Measurements from ENCODE around the gene WDPCP.
A peak's percentile ranks its signal among the peaks of the same experiment; 100 is the strongest.
"Not testable (repeated sequence)": the region's sequence is repeated elsewhere in the genome, so short reads cannot be mapped to it uniquely, and the experiment has no call there.

Gene WDPCP

DNA sequence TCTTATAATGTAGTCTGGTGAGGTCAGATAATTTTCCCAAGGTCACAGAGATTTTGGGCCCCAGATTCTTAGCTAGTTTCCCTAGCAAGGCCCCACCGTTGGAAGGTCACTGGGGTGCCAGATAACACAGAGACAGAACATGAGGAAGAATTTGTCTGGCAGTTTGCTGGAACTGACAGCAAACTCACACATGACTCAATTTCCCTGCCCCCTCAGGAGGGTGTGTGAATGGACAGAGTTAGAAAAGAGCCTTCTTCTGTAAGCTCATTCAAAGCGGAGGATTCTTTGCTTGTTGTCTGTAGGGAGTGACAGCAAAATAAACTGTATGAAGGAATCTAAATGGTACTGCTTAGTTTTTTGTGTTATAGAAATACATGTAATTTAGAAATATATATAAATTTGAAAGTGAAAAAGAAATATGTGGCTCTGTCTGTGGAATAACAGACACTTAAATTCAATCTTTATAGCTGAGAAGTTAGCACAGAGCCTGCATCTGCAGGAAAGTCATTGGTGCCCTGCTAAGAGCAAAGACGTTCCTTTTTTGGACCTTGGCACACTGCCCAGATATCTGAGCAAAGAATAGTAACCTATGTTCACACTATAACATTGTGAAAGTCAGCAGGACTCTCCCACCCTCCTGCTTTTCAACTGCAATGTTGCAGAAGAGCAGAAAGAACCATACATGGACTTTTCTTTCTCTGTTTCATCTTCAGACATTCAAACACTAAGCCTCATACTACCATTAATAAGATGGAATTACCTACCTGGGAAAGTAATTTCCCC, 2.5 kb upstream of the WDPCP start:
- DNase-seq (ENCODE audit: low spot score) = no peak

DNA sequence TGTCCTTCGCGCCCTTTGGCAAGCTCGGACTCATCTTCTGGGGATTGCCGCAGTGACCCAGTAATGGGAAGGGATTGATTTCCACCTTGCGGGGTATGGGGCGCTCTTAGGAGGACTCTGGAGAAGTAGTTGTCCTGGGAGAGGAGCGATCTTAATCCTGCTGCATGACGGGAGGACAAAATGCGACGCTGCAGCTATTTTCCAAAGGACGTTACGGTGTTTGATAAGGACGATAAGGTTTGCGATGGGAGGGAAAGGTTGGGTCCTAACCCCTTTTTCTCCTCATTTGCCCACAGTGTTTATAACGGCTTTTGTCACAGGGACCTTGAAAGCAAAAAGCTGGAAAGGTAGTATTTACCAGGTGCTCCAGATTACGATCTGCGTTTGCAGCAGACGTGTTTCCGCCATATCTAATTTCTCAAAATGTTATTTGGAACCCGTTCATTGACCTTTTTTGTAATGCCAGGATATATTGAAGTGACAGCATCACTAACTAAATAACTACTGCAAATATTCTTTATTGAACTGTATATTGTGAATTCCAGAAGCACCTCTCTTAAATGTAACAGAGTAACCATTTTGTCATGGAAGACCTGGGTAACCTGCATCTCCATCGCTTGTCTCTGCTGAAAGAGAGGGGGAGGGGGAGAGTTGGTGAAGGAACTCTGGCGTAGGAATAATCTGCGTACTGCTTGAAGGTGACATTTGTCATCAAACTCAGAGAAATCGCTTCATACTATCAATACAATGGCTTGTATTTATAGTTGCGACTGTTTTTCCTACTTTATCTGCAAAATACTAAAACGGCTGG, 1.1 kb upstream of the WDPCP start:
- DNase-seq (ENCODE audit: low spot score) = peak; percentile 10

DNA sequence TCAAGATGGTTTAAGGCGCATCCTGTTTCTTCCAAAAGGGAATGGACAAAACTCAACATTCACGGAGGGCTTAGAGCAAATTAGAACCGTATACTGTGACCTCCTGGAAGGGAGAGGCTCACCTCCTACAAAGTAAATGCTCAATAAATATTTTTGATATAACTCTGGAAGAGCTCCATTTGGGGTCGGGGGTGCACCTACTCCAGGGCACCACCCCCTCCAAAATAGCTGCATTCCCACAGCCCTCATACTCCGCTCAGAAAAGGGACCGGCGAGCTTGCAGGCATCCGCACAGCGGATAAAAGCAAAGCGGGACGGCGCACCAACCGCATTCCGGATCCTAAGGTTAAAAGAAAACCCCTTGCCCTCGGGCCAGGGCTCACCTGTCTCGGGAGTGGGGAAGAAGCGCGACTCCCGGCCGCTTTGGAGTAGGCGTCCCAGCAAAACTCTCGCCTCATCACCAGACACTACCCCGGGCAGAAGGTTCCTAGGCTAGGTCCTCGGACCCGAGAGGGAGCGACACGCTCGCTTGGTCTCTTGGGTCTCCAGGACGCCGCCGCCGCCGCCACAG, 378 bp downstream of the WDPCP start:
- DNase-seq (ENCODE audit: low spot score) = peak; percentile 11

DNA sequence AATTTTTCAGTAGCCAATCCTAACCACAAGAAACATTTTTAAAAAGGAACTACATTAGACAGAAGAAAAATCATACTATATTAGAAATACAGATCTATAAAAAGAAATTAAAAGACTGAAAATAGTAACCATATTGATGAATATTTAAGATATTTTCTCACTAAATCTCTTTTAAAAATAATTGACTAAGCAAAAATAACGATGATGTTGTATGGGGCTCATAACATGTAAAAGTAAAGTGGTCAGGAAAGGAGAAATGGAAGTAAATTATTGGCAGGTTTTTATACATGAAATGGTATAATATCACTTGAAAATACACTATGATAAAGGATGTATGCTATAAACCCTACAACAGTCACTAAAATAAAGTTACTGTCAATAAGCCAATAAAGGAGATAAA, 5.4 kb downstream of the WDPCP start:
- no peak for DNase-seq (ENCODE audit: low spot score)

DNA sequence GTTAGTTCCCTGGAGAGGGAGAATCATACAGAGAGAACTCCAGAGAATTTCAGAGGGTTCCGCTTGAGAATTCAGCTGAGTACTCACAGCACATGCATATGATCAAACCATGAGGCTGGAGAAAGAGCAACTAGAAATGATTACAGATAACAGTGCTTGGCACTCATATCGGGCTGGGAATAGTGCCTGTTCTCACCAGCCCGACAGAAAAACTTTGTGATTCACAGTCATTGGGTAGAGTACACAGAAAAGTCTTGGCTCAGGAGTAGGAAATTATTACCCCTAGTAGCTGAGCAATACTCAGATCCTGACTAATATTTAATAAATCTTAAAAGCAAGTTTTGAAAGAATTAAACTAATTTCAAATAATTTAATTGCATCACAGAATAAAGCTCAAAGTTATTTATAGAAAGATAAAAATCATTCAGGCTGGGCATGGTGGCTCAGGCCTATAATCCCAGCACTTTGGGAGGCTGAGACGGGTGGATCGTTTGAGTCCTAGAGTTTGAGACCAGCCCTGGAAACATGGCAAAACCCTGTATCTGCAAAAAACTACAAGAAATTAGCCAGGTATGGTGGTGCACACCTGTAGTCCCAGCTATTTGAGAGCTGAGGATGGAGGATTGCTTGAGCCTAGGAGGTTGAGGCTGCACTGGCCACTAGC, 6.8 kb downstream of the WDPCP start:
- DNase-seq (ENCODE audit: low spot score) = no peak

DNA sequence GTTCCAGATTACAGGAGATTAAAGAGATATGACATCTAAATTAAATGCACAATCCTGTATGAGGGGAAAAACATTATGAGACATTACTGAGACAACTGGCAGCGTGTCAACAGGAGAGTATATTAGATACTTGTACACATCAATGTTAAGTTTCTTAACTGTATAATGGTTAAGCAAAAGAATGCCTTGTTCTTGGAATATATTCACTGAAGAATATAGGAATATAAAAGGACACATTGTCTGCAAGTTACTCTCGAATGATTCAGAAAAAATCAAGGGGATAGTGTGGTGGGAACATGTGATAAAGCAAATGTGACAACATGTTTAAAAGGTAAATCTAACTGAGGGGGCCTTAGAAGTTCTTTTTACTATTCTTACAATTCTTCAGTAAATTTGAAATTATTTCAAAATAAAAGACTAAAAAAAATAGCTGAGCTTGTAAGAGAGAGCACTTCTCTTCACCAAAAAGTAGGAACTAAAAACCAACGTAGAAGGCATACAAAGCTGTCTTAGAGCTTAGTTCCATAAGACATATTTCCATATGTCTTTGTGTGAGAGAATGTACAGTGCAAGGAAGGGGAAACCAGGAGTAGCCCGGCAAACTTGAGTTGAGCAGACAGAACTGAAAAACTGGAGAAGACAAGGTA, 7.5 kb downstream of the WDPCP start:
- DNase-seq (ENCODE audit: low spot score) = no peak

DNA sequence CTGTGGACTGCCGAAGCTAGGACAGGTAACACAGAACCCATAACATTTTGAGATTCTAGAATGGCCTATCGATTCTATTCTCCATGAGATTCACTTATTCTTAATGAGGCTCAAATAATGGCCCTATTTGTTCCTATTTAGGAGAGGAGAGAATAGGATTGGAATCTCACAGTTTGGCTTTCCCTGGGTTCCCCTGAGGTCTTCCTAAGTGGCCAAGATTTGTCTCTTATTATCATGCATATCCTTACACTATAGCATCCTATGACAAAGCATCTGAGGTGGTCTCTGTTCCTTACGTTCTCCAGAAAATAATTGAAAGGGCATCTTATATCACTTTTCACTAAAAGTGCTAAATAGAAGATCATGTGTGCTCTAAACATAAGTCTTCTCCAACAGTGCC, 9.5 kb downstream of the WDPCP start:
- DNase-seq (ENCODE audit: low spot score) = no peak

DNA sequence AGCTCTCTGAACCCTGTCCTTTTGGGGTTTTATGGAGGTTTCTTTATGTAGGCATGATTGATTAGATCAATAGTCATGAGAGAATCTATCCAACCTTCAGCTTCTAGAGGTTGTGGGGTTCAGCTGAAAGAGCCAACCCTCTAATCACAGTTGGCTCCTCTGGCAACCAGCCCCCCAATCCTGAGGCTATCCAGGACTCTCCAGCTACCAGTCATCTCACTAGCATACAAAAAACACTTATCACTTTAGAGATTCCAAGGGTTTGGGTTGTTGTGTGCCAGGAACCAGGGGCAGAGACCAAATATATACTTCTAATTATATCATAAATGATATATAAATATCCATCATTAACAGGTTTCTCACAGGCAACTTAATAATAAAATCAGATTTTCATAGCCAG, 11.7 kb downstream of the WDPCP start:
- DNase-seq (ENCODE audit: low spot score) = no peak

DNA sequence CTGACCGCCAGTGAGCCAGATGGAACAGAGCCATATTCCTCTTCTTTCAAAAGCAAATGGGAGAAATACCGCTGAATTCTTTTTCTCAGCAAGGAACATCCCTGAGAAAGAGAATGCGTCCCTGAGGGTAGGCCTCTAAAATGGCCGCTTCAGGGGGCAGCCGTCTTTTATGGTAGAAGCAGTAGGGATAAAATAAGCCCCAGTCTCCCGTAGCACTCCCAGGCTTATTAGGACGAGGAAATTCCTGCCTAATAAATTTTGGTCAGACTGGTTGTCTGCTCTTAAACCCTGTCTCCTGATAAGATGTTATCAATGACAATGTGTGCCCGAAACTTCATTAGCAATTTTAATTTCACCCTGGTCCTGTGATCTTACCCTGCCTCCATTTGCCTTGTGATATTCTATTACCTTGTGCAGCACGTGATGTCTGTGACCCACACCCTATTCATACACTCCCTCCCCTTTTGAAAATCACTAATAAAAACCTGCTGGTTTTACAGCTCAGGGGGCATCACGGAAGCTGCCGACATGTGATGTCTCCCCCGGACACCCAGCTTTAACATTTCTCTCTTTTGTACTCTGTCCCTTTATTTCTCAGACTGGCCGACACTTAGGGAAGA, 14.4 kb downstream of the WDPCP start:
- not testable (repeated sequence) for DNase-seq (ENCODE audit: low spot score)

DNA sequence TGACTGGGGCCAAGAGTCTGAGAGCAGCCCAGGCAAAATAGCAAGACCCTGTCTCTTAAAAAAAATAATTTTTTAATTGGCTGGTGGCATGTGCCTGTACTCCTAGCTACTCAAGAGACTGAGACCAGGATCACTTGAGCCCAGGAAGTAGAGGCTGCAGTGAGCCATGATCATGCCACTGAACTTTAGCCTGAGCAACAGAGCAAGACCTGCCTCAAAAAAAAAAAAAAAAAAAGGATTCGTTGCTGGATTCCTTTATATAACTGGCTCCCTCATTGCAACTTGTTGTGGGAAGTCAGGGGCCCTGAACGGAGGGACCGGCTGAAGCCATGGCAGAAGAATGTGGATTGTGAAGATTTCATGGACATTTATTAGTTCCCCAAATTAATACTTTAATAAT, 15.3 kb downstream of the WDPCP start:
- DNase-seq (ENCODE audit: low spot score) = not testable (repeated sequence)

DNA sequence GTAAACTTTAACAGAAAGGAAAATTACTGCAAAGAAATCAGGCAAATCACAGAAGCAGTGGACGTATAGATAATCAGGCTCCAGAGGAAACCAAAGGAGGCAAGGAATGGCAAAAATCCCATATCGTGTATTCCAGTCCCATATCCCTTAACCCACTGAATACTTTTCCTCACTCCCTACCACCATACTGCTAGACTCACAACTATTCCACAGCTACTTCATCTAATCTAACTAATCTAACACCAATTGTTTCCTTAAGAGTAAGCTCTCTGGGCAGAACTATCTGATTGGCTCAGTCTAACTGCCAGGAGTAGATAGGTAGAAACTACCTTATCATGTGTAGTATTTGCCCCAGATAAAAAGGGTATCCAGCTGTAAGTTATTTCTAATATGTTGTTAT, 16.3 kb downstream of the WDPCP start:
- DNase-seq (ENCODE audit: low spot score) = no peak

DNA sequence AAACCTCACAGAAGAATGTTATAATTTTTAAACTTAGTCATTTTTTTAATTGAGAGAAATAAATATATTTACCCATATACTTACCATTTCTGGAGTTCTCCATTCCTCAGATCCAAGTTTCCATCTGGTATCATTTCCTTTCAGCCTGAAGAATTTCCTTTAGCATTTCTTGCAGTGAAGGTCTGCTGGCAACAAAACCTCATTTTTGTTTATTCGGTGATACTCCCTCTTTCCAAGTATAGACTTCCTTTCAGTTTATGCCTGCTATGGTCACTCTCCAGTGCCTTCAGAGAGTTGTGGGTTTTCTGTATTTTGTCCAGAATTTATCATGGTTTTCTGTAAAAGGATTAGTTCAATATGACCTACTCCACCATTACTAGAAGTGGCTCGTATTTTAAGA, 17.0 kb downstream of the WDPCP start:
- no peak for DNase-seq (ENCODE audit: low spot score)

DNA sequence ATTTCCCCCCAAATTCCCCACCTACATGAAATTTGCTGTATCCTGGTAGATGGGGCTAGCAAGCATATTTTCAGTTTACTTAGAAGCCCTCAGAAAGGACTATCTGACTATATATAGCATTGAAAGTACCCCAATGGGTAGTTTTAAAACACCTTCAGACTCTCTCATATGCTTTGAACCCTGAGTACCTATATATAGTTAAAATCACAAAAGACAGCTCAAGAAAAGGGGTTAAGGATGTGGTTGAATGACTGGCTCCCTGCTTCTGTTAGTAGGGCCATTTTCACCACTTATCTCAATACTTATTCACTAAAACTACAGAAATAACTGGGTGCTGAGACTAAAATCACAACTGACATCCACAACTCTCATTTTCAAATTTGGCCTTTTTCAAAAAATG, 18.5 kb downstream of the WDPCP start:
- no peak for DNase-seq (ENCODE audit: low spot score)

DNA sequence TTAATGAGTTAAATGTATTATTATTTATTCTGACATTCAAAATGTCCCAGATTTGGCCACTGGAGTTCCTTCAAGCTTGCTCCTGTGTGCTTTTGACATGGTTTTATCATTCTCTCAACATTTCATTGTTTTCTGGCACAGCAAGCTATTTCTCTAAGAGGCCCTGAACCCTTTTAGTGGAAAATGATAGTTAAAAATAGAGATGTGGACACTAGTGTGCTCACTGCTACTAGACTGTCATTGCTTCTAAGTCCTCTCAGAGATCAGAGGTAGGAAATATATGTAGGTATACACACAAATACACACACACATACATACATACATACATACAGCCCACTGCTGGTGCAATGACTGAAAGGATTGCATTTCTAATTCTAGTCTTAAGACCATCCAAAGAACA, 25.5 kb downstream of the WDPCP start:
- DNase-seq (ENCODE audit: low spot score) = no peak

DNA sequence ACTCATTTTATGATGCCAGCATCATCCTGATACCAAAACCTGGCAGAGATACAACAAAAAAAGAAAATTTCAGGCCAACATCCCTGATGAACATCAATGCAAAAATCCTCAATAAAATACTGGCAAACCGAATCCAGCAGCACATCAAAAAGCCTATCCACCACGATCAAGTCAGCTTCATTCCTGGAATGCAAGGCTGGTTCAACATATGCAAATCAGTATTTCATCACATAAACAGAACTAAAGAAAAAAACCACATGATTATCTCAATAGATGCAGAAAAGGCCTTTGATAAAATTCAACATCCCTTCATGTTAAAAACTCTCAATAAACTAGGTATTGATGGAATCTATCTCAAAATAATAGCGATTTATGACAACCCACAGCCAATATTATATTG, 29.4 kb downstream of the WDPCP start:
- DNase-seq (ENCODE audit: low spot score) = not testable (repeated sequence)

DNA sequence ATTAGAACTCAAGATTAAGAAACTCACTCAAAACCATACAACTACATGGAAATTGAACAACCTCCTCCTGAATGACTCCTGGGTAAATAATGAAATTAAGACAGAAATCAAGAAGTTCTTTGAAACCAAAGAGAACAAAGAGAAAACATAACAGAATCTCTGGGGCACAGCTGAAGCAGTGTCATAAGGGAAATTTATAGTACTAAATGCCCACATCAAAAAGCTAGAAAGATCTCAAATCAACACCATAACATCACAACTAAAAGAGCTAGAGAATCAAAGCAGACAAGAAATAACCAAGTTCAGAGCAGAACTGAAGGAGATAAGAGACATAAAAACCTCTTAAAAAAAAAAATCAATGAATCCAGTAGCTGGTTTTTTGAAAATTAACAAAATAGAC, 30.5 kb downstream of the WDPCP start:
- DNase-seq (ENCODE audit: low spot score) = not testable (repeated sequence)

DNA sequence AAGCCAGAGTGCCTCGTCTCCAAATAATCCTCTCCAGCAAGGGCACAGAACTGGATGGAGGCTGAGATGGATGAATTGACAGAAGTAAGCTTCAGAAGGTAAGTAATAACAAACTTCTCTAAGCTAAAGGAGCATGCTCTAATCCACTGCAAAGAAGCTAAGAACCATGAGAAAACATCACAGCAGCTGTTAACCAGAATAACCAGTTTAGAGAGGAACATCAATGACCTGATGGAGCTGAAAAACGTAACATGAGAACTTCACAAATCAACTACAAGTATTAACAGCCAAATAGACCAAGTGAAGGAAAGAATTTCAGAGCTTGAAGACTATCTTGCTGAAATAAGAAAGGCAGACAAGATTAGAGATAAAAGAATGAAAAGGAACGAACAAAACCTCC, 32.3 kb downstream of the WDPCP start:
- no peak for DNase-seq (ENCODE audit: low spot score)

DNA sequence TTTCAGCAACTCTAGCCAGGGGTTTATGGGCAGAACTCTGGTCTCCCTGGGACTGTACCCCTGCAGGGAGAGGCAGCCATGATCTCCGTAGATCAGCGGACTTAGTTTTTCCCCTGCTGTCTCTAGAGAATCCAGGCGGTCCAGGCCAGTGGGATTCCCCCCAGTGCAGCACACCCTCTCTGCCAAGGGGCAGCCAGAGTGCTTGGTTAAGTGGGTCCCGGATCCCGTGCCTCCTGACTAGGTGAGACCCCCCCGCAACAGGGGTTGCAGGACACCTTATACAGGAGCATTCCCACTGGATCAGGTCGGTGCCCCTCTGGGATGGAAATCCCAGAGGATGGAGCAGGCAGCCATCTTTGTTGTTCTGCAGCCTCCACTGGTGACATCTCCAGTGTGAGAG, 33.0 kb downstream of the WDPCP start:
- DNase-seq (ENCODE audit: low spot score) = no peak

DNA sequence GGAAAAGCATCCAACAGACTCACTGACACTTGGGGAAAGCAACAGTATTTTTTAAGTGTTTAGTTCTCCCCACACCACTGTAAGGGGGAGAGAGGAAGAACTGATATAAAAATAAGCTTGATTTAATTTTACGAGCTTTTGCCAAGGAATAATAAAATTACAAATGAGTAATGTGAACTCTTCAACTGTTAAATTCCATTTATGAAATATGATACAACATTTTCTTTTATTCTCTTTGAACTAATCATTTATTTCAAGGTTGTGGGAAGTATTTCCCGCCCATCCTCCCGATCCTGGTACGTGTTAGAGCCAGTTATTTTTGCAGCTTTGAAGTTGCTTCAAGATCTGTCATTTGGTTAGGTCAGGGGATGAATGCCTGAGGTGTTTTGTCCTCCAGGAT, 35.2 kb downstream of the WDPCP start:
- DNase-seq (ENCODE audit: low spot score) = no peak

DNA sequence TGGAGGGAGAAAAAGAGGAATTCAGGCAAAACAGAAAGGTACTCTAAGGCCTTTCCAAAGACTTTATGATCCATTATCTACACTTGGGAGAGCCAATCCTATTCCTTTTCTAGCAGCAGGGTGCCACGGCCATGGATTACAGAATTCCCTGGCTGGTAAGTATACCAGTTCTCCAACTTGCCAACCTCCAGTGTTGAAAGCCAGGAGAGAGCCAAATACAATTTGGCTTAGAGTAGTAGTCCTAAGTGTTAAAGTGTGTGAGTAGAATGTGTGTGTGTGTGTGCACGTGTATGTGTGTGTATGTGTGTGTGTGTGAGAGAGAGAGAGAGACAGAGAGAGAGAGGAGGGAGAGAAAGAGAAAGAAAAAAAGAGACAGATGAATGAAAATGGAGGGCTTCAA, 43.3 kb downstream of the WDPCP start:
- no peak for DNase-seq (ENCODE audit: low spot score)

DNA sequence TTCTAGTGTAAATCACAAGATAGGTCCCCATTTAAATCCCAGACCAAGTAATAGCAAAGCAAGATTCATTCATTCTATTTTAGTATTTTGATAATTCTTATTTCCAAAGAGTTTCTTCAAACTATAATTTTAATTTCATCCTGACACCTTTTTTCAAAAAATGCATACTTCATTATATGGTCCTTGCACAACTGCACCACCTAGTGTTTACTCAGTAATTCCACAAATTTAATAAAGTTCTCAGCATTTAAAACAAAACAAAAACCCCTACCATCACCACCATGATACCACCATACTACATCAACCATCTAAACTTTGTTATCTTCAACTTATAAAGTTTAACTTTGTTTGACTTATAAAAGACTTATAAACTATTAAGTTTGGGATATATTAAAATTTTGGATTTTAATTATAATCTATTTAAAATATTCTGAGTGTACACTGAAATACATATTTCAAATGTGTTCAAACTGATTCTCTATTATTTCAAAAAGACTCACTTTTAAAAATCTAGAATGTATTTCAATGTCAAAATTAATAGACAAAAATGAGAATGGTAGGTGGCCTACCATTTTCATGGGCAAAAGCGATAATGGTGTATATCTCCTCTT, 44.2 kb downstream of the WDPCP start:
- peak; percentile 16 for DNase-seq (ENCODE audit: low spot score)
